Endothelial cell (in vitro differentiated cells): Measurements from ENCODE around the gene SPTBN5. TPM values are rescaled to one million over a fixed set of nuclear protein-coding genes. Genes with fewer than 3 reads are reported as not detected.

Experiments
- DNase-seq: peaks from one replicate; pipeline ENCODE4 v3.0.0; 2021; ENCODE audit warnings: low spot score
- H3K27ac Mint-ChIP-seq: one replicate; pipeline ENCODE4 v1.8.0; 2021; ENCODE audit warnings: mixed read lengths, inconsistent platforms; ENCODE audit not compliant: unreplicated experiment
- H3K27me3 Mint-ChIP-seq: one replicate; pipeline ENCODE4 v1.8.0; 2021; ENCODE audit warnings: mild to moderate bottlenecking, moderate library complexity, mixed read lengths, inconsistent platforms; ENCODE audit not compliant: unreplicated experiment
- H3K36me3 Mint-ChIP-seq: one replicate; pipeline ENCODE4 v1.8.0; 2021; ENCODE audit warnings: mild to moderate bottlenecking, low read depth, mixed read lengths, inconsistent platforms; ENCODE audit not compliant: unreplicated experiment
- H3K4me1 Mint-ChIP-seq: one replicate; pipeline ENCODE4 v1.8.0; 2021; ENCODE audit warnings: mild to moderate bottlenecking, mixed read lengths, inconsistent platforms; ENCODE audit not compliant: unreplicated experiment
- H3K4me3 Mint-ChIP-seq: one replicate; pipeline ENCODE4 v1.8.0; 2021; ENCODE audit warnings: mild to moderate bottlenecking, mixed read lengths, inconsistent platforms; ENCODE audit not compliant: unreplicated experiment
- H3K9me3 Mint-ChIP-seq: one replicate; pipeline ENCODE4 v1.8.0; 2021; ENCODE audit warnings: mixed read lengths, inconsistent platforms; ENCODE audit not compliant: unreplicated experiment
- CTCF ChIP-seq: fragments of 200-600 bp; sonication (generic); IDR thresholded peaks from one replicate; pipeline ENCODE4 v1.5.0; 2021; ENCODE audit warnings: antibody characterized with exemption; ENCODE audit not compliant: unreplicated experiment
- long read RNA-seq: library from polyadenylated mRNA; unstranded; transcript quantifications from one replicate; pipeline ENCODE4 v2.0.0, GENCODE V29; 2020; ENCODE audit not compliant: unreplicated experiment
- total RNA-seq: library from RNA; stranded (reverse); fragmentation: NEBNext Ultra II Directional; extraction: Animal tissue kit (Norgen Biotek cat#: 25700); gene quantifications from one replicate; pipeline ENCODE4 v1.2.1, GENCODE V29; 2021; ENCODE audit not compliant: unreplicated experiment

Gene SPTBN5
- total RNA-seq: 9.4 TPM
- long read RNA-seq: 0 reads

- no peak for DNase-seq
- Mint-ChIP-seq H3K27ac (no peak within 1 kb of the TSS), H3K9me3 (no peaks in the 10 kb centered on the region), H3K27me3 (peaks cover 16% of the 10 kb centered on the region), H3K36me3 (peaks cover 18% of the 10 kb centered on the region), H3K4me1 (peaks cover 5% of the 10 kb centered on the region), H3K4me3 (no peak within 1 kb of the TSS)
- TF ChIP-seq CTCF: no peak
Observed at GRCh38 chr15:41893422-41894250, at the start of gene SPTBN5. SPTBN5 (minus strand) TSS chr15:41894053; CDS start chr15:41893497, 556 bp downstream.

- Mint-ChIP-seq H3K4me3 (no peak overlapping the region), H3K27me3 (peaks cover 14% of the 10 kb centered on the region), H3K27ac (peak overlapping the region; percentile 50), H3K4me1 (peaks cover 58% of the 10 kb centered on the region), H3K9me3 (no peaks in the 10 kb centered on the region), H3K36me3 (peaks cover 32% of the 10 kb centered on the region)
- DNase-seq: no peak
- no peak for TF ChIP-seq CTCF
Observed at GRCh38 chr15:41942886-41943285, 49.0 kb upstream of the SPTBN5 start.

- Mint-ChIP-seq H3K9me3 (no peaks in the 10 kb centered on the region), H3K4me3 (no peak overlapping the region), H3K27ac (peak overlapping the region; percentile 42), H3K36me3 (peaks cover 37% of the 10 kb centered on the region), H3K4me1 (peaks cover 64% of the 10 kb centered on the region), H3K27me3 (peaks cover 14% of the 10 kb centered on the region)
- no peak for TF ChIP-seq CTCF
- no peak for DNase-seq
Observed at GRCh38 chr15:41941644-41942415, 48.0 kb upstream of the SPTBN5 start.

- TF ChIP-seq CTCF: no peak
- Mint-ChIP-seq H3K4me3 (no peak overlapping the region), H3K36me3 (peaks cover 42% of the 10 kb centered on the region), H3K9me3 (no peaks in the 10 kb centered on the region), H3K27me3 (peaks cover 22% of the 10 kb centered on the region), H3K4me1 (peaks cover 78% of the 10 kb centered on the region), H3K27ac (peak overlapping the region; percentile 27)
- no peak for DNase-seq
Observed at GRCh38 chr15:41940441-41940857, 46.6 kb upstream of the SPTBN5 start.

- peaks cover 78% of the 10 kb centered on the region for H3K4me1 Mint-ChIP-seq
- TF ChIP-seq CTCF: no peak
Observed at GRCh38 chr15:41939986-41940385, 46.1 kb upstream of the SPTBN5 start.

More at GRCh38 chr15:41939986-41940385, 46.1 kb upstream of the SPTBN5 start:
- Mint-ChIP-seq H3K36me3 (peaks cover 41% of the 10 kb centered on the region), H3K9me3 (no peaks in the 10 kb centered on the region), H3K27me3 (peaks cover 22% of the 10 kb centered on the region), H3K4me3 (no peak overlapping the region), H3K27ac (no peak overlapping the region)
- no peak for DNase-seq
